WTC11 (cell line): ENCODE measurements around the gene KRTAP5-1. TPM values are rescaled to one million over a fixed set of nuclear protein-coding genes. Genes with fewer than 3 reads are reported as not detected.
A peak's percentile ranks its signal among the peaks of the same experiment; 100 is the strongest.

ENCODE experiments used
- ATAC-seq: fragments of 200-7000 bp; cut with Tn5 transposase; 2 replicates; pipeline ENCODE4 v1.10.0; 2021; ENCODE audit warnings: mild to moderate bottlenecking, moderate library complexity
- CTCF ChIA-PET: fragments of 300-600 bp; sonication (Branson Sonifier 250); formaldehyde crosslinking; loops from one replicate; lab custom pipeline; 2021; ENCODE audit warnings: antibody characterized with exemption; lab: Charles Lee
- POLR2A ChIA-PET: fragments of 350-600 bp; sonication (Branson Sonifier 250); formaldehyde crosslinking; loops from one replicate; lab custom pipeline; 2021; ENCODE audit warnings: antibody characterized with exemption; lab: Charles Lee
- DNase-seq: peaks from one replicate; pipeline ENCODE4 v3.0.0; 2021; ENCODE audit warnings: low spot score
- H3K27ac Mint-ChIP-seq: 2 replicates; pipeline ENCODE4 v1.8.0; 2021; ENCODE audit warnings: mixed read lengths
- H3K27me3 Mint-ChIP-seq: 2 replicates; pipeline ENCODE4 v1.8.0; 2021; ENCODE audit warnings: low read depth, mild to moderate bottlenecking, moderate library complexity, mixed read lengths
- H3K36me3 Mint-ChIP-seq: 2 replicates; pipeline ENCODE4 v1.8.0; 2021; ENCODE audit warnings: mixed read lengths
- H3K4me1 Mint-ChIP-seq: 2 replicates; pipeline ENCODE4 v1.8.0; 2022; ENCODE audit warnings: mixed read lengths
- H3K4me3 Mint-ChIP-seq: 2 replicates; pipeline ENCODE4 v1.8.0; 2021; ENCODE audit warnings: mild to moderate bottlenecking, moderate library complexity, mixed read lengths
- H3K9me3 Mint-ChIP-seq: 2 replicates; pipeline ENCODE4 v1.8.0; 2021; ENCODE audit warnings: mixed read lengths
- FOXK1 ChIP-seq: sonication (generic); formaldehyde crosslinking; IDR thresholded peaks from 2 replicates; pipeline ENCODE4 v1.8.0; 2022; ENCODE audit warnings: mild to moderate bottlenecking, moderate library complexity, missing genetic modification reagents
- GABPB1 ChIP-seq: sonication (generic); formaldehyde crosslinking; IDR thresholded peaks from 2 replicates; pipeline ENCODE4 v1.8.1; 2023; ENCODE audit warnings: mild to moderate bottlenecking, missing genetic modification reagents
- IRF1 ChIP-seq: sonication (generic); formaldehyde crosslinking; IDR thresholded peaks from 2 replicates; pipeline ENCODE4 v1.8.0; 2023; ENCODE audit warnings: missing genetic modification reagents
- KAT7 ChIP-seq: sonication (generic); formaldehyde crosslinking; IDR thresholded peaks from 2 replicates; pipeline ENCODE4 v1.8.1; 2023; ENCODE audit warnings: missing genetic modification reagents, mild to moderate bottlenecking, borderline replicate concordance
- MAX ChIP-seq: sonication (generic); formaldehyde crosslinking; IDR thresholded peaks from 2 replicates; pipeline ENCODE4 v1.8.0; 2022; ENCODE audit warnings: mild to moderate bottlenecking, missing genetic modification reagents
- MLX ChIP-seq: sonication (generic); formaldehyde crosslinking; IDR thresholded peaks from 2 replicates; pipeline ENCODE4 v1.8.1; 2023; ENCODE audit warnings: mild to moderate bottlenecking, missing genetic modification reagents, moderate library complexity
- MXD4 ChIP-seq: fragments of 250-450 bp; sonication (Bioruptor Pico); IDR thresholded peaks from 2 replicates; pipeline ENCODE4 v1.8.0; 2021; ENCODE audit warnings: mild to moderate bottlenecking, moderate library complexity, borderline replicate concordance
- NFE2L1 ChIP-seq: sonication (generic); formaldehyde crosslinking; IDR thresholded peaks from 2 replicates; pipeline ENCODE4 v1.8.1; 2023; ENCODE audit warnings: missing genetic modification reagents
- SMAD4 ChIP-seq: sonication (generic); formaldehyde crosslinking; IDR thresholded peaks from 2 replicates; pipeline ENCODE4 v1.8.0; 2022; ENCODE audit warnings: mild to moderate bottlenecking, missing genetic modification reagents
- SP1 ChIP-seq: sonication (generic); formaldehyde crosslinking; conservative IDR thresholded peaks from 2 replicates; pipeline ENCODE4 v1.8.1; 2022; ENCODE audit warnings: missing genetic modification reagents
- TEAD4 ChIP-seq: sonication (generic); formaldehyde crosslinking; IDR thresholded peaks from 2 replicates; pipeline ENCODE4 v1.8.0; 2022; ENCODE audit warnings: mild to moderate bottlenecking, missing genetic modification reagents
- USF1 ChIP-seq: sonication (generic); formaldehyde crosslinking; IDR thresholded peaks from 2 replicates; pipeline ENCODE4 v1.8.0; 2022; ENCODE audit warnings: mild to moderate bottlenecking, missing genetic modification reagents
- USF2 ChIP-seq: sonication (generic); formaldehyde crosslinking; IDR thresholded peaks from 2 replicates; pipeline ENCODE4 v1.8.1; 2023; ENCODE audit warnings: mild to moderate bottlenecking, missing genetic modification reagents, moderate library complexity
- ZBTB21 ChIP-seq: sonication (generic); formaldehyde crosslinking; IDR thresholded peaks from 2 replicates; pipeline ENCODE4 v1.8.1; 2023; ENCODE audit warnings: mild to moderate bottlenecking, missing genetic modification reagents, borderline replicate concordance
- ZBTB43 ChIP-seq: sonication (generic); formaldehyde crosslinking; IDR thresholded peaks from 2 replicates; pipeline ENCODE4 v1.8.1; 2023; ENCODE audit warnings: mild to moderate bottlenecking, missing genetic modification reagents
- ZNF512 ChIP-seq: sonication (generic); formaldehyde crosslinking; IDR thresholded peaks from 2 replicates; pipeline ENCODE4 v1.8.1; 2022; ENCODE audit warnings: missing genetic modification reagents, borderline replicate concordance
- total RNA-seq: library from RNA; stranded (reverse); gene quantifications from 3 replicates; pipeline ENCODE4 v1.2.3, GENCODE V29; 2021

Gene KRTAP5-1
- total RNA-seq, 1 experiment from 2014 or later: not detected

- TF ChIP-seq ZNF512 (CRISPR knock-in tag) (no peak), ZBTB43 (CRISPR knock-in tag) (no peak), MAX (0 out of 2 replicates have a peak, but pooled peaks have one; percentile 34), MXD4 (CRISPR knock-in tag) (no peak), FOXK1 (CRISPR knock-in tag) (0 out of 2 replicates have a peak, but pooled peaks have one; percentile 21), USF2 (CRISPR knock-in tag) (0 out of 2 replicates have a peak, but pooled peaks have one; percentile 22), TEAD4 (CRISPR knock-in tag) (no peak), SMAD4 (CRISPR knock-in tag) (no peak), MLX (no peak), USF1 (CRISPR knock-in tag) (peak; percentile 29; the same call in 1 of the 2 replicates), NFE2L1 (CRISPR knock-in tag) (no peak), SP1 (CRISPR knock-in tag) (peak; percentile 62; the same call in 1 of the 2 replicates), GABPB1 (CRISPR knock-in tag) (peak; percentile 58), KAT7 (CRISPR knock-in tag) (no peak), IRF1 (CRISPR knock-in tag) (no peak), ZBTB21 (CRISPR knock-in tag) (no peak)
Observed at GRCh38 chr11:1548221-1549070, 36.6 kb downstream of the KRTAP5-1 start (continued).

- no peak for TF ChIP-seq USF2 (CRISPR knock-in tag)
- TF ChIP-seq, all 79 proteins: peak for 0
- DNase-seq (no peak), ATAC-seq (no peak)
- Mint-ChIP-seq H3K9me3 (no peaks in the 10 kb centered on the region), H3K4me3 (peak overlapping the region; percentile 58), H3K36me3 (no peaks in the 10 kb centered on the region), H3K27ac (no peak overlapping the region), H3K4me1 (peaks cover 4% of the 10 kb centered on the region; the same call in 1 of the 2 replicates), H3K27me3 (peaks cover 59% of the 10 kb centered on the region)
- ChIA-PET CTCF (interaction anchor here (0.8 to 9.7 kb wide), 16 partner anchors 8 to 482 kb away, joined by 3 to 457 read pairs (median 10); partner anchors contain the start of genes DUSP8, KRTAP5-2 and KRTAP5-5), POLR2A (interaction anchor here (0.9 to 4.8 kb wide), 7 partner anchors 11 to 217 kb away, joined by 3 to 24 read pairs (median 6); no protein-coding TSS in a partner anchor)
Observed at GRCh38 chr11:1547467-1548098, 37.5 kb downstream of the KRTAP5-1 start.
